Smooth muscle cell (in vitro differentiated cells): Measurements from ENCODE around the gene NEUROD6. TPM values are rescaled to one million over a fixed set of nuclear protein-coding genes. Genes with fewer than 3 reads are reported as not detected.

ENCODE experiments used
- DNase-seq: peaks from one replicate; lab custom pipeline; 2025; ENCODE audit not compliant: unreplicated experiment; lab: John Stamatoyannopoulos, UW
- H2AFZ ChIP-seq: fragments of 200-600 bp; sonication (generic); 2 replicates; pipeline ENCODE4 v1.6.0; 2016; ENCODE audit warnings: antibody characterized with exemption, low read depth, mild to moderate bottlenecking
- H3F3A ChIP-seq: fragments of 200-600 bp; sonication (generic); 2 replicates; pipeline ENCODE4 v1.6.0; 2017; ENCODE audit warnings: antibody characterized with exemption, low read depth
- H3K27ac ChIP-seq: fragments of 200-600 bp; sonication (generic); 2 replicates; pipeline ENCODE4 v1.5.1; 2016; ENCODE audit warnings: low read depth, mild to moderate bottlenecking
- H3K27me3 ChIP-seq: fragments of 200-600 bp; sonication (generic); 2 replicates; pipeline ENCODE4 v1.6.1; 2016; ENCODE audit warnings: low read depth, mild to moderate bottlenecking
- H3K36me3 ChIP-seq: fragments of 200-600 bp; sonication (generic); 2 replicates; pipeline ENCODE4 v1.5.1; 2016; ENCODE audit warnings: low read depth
- H3K4me1 ChIP-seq: fragments of 200-600 bp; sonication (generic); 2 replicates; pipeline ENCODE4 v1.5.1; 2016; ENCODE audit warnings: low read depth
- H3K4me2 ChIP-seq: fragments of 200-600 bp; sonication (generic); 2 replicates; pipeline ENCODE4 v1.6.0; 2016; ENCODE audit warnings: mild to moderate bottlenecking
- H3K4me3 ChIP-seq: fragments of 200-600 bp; sonication (generic); 2 replicates; pipeline ENCODE4 v1.5.1; 2016; ENCODE audit warnings: mild to moderate bottlenecking
- H3K79me2 ChIP-seq: fragments of 200-600 bp; sonication (generic); 2 replicates; pipeline ENCODE4 v1.6.0; 2016; ENCODE audit warnings: low read depth, mild to moderate bottlenecking
- H3K9ac ChIP-seq: fragments of 200-600 bp; sonication (generic); 2 replicates; pipeline ENCODE4 v1.6.0; 2016; ENCODE audit warnings: low read depth
- H3K9me3 ChIP-seq: fragments of 200-600 bp; sonication (generic); replicated peaks from 2 replicates; pipeline ENCODE4 v1.5.1; 2016; ENCODE audit warnings: low read depth
- H4K20me1 ChIP-seq: fragments of 200-600 bp; sonication (generic); 2 replicates; pipeline ENCODE4 v1.6.0; 2016; ENCODE audit warnings: low read depth
- WGBS: methylation state at CpG from one replicate; pipeline ENCODE4 v1.1.7; 2016; ENCODE audit warnings: low lambda C conversion rate; 5-methylcytosine and 5-hydroxymethylcytosine counted together
- polyA plus RNA-seq: library from polyadenylated mRNA; unstranded; fragments of >200 nt; fragmentation: Nextera tagmentation; extraction: Ambion mirVana; gene quantifications from 2 replicates; pipeline ENCODE4 v1.2.1, GENCODE V29; 2016
- total RNA-seq: library from RNA; depleted of rRNA; stranded (reverse); fragments of >200 nt; gene quantifications from 2 replicates; pipeline ENCODE4 v1.2.3, GENCODE V29; 2014
- TF ChIP-seq, protein P1 (sequence below): fragments of 200-600 bp; sonication (generic); IDR thresholded peaks from 2 replicates; pipeline ENCODE4 v1.5.1; 2017; ENCODE audit warnings: borderline replicate concordance, mild to moderate bottlenecking, antibody characterized with exemption; ENCODE audit not compliant: insufficient read depth, poor library complexity, severe bottlenecking

Gene NEUROD6
- total RNA-seq (not detected in 2 replicates), polyA plus RNA-seq (not detected in 2 replicates)

- Histone ChIP-seq H2AFZ (no peak within 1 kb of the TSS), H3K36me3 (no peaks in the 10 kb centered on the region), H3K4me1 (no peaks in the 10 kb centered on the region), H3K4me2 (no peak within 1 kb of the TSS), H3K79me2 (no peaks in the 10 kb centered on the region), H3F3A (no peaks in the 10 kb centered on the region), H3K4me3 (no peak within 1 kb of the TSS), H3K9ac (no peak within 1 kb of the TSS), H3K27ac (no peak within 1 kb of the TSS), H4K20me1 (no peaks in the 10 kb centered on the region), H3K9me3 (no peaks in the 10 kb centered on the region), H3K27me3 (peaks cover 78% of the 10 kb centered on the region)
- TF ChIP-seq, protein P1, sequence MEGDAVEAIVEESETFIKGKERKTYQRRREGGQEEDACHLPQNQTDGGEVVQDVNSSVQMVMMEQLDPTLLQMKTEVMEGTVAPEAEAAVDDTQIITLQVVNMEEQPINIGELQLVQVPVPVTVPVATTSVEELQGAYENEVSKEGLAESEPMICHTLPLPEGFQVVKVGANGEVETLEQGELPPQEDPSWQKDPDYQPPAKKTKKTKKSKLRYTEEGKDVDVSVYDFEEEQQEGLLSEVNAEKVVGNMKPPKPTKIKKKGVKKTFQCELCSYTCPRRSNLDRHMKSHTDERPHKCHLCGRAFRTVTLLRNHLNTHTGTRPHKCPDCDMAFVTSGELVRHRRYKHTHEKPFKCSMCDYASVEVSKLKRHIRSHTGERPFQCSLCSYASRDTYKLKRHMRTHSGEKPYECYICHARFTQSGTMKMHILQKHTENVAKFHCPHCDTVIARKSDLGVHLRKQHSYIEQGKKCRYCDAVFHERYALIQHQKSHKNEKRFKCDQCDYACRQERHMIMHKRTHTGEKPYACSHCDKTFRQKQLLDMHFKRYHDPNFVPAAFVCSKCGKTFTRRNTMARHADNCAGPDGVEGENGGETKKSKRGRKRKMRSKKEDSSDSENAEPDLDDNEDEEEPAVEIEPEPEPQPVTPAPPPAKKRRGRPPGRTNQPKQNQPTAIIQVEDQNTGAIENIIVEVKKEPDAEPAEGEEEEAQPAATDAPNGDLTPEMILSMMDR: no peak
- WGBS: 87% methylated on average over 6 of the region's 6 CpGs
- DNase-seq: no peak
These were observed at the start of gene NEUROD6 for GRCh38 chr7:31340603-31341002. NEUROD6 (minus strand) TSS chr7:31340726; CDS start chr7:31339268, 1,458 bp downstream.

- H3F3A ChIP-seq: no peaks in the 10 kb centered on the region
- no peaks in the 10 kb centered on the region for H3K79me2 ChIP-seq
- H3K36me3 ChIP-seq: no peaks in the 10 kb centered on the region
- H3K4me1 ChIP-seq: no peaks in the 10 kb centered on the region
- WGBS: 26% methylated on average over 4 of the region's 4 CpGs
- H2AFZ ChIP-seq: no peak overlapping the region
- DNase-seq: no peak
- no peaks in the 10 kb centered on the region for H4K20me1 ChIP-seq
- no peaks in the 10 kb centered on the region for H3K27me3 ChIP-seq
- no peak overlapping the region for H3K4me3 ChIP-seq
- TF ChIP-seq, protein P1: no peak
- no peak overlapping the region for H3K9ac ChIP-seq
- H3K27ac ChIP-seq: no peak overlapping the region
- peak overlapping the region; percentile 12 for H3K4me2 ChIP-seq
- H3K9me3 ChIP-seq: no peaks in the 10 kb centered on the region
These were observed 43.9 kb upstream of the NEUROD6 start for GRCh38 chr7:31384466-31384865.

GRCh38 chr7:31382722-31383121, 42.2 kb upstream of the NEUROD6 start:
- no peaks in the 10 kb centered on the region for H3F3A ChIP-seq
- TF ChIP-seq, protein P1: no peak
- no peak overlapping the region for H3K9ac ChIP-seq
- H3K4me1 ChIP-seq: no peaks in the 10 kb centered on the region
- H3K9me3 ChIP-seq: no peaks in the 10 kb centered on the region
- peak overlapping the region; percentile 24 for H3K4me2 ChIP-seq
- 55% methylated on average over 2 of the region's 2 CpGs for WGBS
- H2AFZ ChIP-seq: no peak overlapping the region
- H3K27ac ChIP-seq: no peak overlapping the region
- no peak for DNase-seq
- no peaks in the 10 kb centered on the region for H3K27me3 ChIP-seq
- H4K20me1 ChIP-seq: no peaks in the 10 kb centered on the region
- H3K79me2 ChIP-seq: no peaks in the 10 kb centered on the region
- no peak overlapping the region for H3K4me3 ChIP-seq
- H3K36me3 ChIP-seq: no peaks in the 10 kb centered on the region

DNA sequence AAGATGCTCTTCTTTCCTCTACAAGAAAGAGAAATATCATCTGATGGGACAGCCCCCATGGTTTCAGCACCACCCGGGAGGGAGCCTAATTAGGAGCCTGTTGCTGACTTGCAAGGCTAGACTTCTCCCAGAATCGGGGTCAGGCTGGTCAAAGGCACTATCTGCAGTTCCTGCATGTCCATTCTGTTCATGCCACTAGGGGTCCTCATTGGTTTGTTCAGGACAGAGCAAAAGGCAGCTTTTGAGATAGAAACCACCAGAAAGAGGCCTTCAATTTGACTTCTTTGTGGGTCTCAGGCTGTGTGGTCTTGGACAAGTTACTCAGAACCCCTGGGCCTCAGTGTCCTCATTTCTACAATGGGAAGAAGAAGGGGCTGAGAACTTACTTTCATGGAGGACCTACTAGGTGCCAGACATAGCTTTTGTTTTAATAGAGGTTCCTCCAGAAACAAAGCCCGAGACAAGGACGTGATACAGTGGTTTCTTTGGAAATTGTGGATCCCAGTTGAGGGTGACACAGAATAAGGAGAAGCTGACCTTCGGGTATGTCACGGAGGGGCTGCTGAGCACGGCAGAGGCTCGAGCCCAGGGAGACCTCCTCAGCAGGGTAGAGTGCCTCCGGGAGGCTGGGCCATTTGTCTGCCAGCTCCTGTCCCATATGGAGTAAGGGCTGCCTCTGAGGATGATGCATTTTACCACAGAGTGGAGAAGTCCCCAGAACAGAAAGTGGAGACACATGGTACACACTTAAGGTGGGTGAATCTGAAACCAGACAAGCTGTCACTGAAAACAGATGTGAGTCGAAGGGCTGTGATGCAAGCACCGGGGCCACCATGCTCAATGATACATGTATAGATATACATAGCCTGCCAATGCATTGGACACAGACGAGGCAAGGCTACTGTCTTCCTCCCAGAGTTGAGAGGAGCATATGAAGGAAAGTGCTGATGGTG, 33.1 kb upstream of the NEUROD6 start:
- no peak overlapping the region for H3K4me3 ChIP-seq
- H3K9ac ChIP-seq: no peak overlapping the region
- no peaks in the 10 kb centered on the region for H3K36me3 ChIP-seq
- H3F3A ChIP-seq: no peaks in the 10 kb centered on the region
- peak; percentile 3 for DNase-seq
- WGBS: 82% methylated on average over 12 of the region's 12 CpGs
- no peak overlapping the region for H3K4me2 ChIP-seq
- no peak overlapping the region for H2AFZ ChIP-seq
- no peaks in the 10 kb centered on the region for H3K4me1 ChIP-seq
- no peaks in the 10 kb centered on the region for H3K9me3 ChIP-seq
- peaks cover 26% of the 10 kb centered on the region for H3K27me3 ChIP-seq
- no peak overlapping the region for H3K27ac ChIP-seq
- H4K20me1 ChIP-seq: no peaks in the 10 kb centered on the region
- TF ChIP-seq, protein P1: peak; percentile 70
- no peaks in the 10 kb centered on the region for H3K79me2 ChIP-seq
